ENCODE results near the gene ZMYND11.

- TF ChIP-seq CREB1 (IDR thresholded peaks at IDR 0.05) (no peak), CREB1 (CRISPR knock-in tag; IDR thresholded peaks at IDR 0.05) (no peak), JUND (CRISPR knock-in tag; IDR thresholded peaks at IDR 0.05) (no peak), TOE1 (CRISPR knock-in tag; IDR thresholded peaks at IDR 0.05) (no peak), ZMYM3 (CRISPR knock-in tag; IDR thresholded peaks at IDR 0.05) (no peak), CTCF (CRISPR knock-in tag; IDR thresholded peaks at IDR 0.05) (peak; percentile 18; the same call in 1 of the 2 replicates), SP4 (CRISPR knock-in tag; IDR thresholded peaks at IDR 0.05) (no peak), ZNF362 (CRISPR knock-in tag; IDR thresholded peaks at IDR 0.05; ENCODE audit: borderline replicate concordance) (no peak)
- TF ChIP-seq, protein P1, sequence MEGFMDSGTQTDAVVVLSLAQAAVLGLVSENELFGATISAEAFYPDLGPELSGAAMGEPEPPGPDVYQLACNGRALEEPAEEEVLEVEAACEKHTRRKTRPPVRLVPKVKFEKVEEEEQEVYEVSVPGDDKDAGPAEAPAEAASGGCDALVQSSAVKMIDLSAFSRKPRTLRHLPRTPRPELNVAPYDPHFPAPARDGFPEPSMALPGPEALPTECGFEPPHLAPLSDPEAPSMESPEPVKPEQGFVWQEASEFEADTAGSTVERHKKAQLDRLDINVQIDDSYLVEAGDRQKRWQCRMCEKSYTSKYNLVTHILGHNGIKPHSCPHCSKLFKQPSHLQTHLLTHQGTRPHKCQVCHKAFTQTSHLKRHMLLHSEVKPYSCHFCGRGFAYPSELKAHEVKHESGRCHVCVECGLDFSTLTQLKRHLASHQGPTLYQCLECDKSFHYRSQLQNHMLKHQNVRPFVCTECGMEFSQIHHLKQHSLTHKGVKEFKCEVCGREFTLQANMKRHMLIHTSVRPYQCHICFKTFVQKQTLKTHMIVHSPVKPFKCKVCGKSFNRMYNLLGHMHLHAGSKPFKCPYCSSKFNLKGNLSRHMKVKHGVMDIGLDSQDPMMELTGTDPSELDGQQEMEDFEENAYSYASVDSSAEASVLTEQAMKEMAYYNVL (CRISPR knock-in tag; IDR thresholded peaks at IDR 0.05; ENCODE audit: borderline replicate concordance) = no peak
Measured at GRCh38 chr10:137031-137430, 1.8 kb downstream of the ZMYND11 start.

Measured in HepG2 (cell line).